GOT3 (cell line): ENCODE results near the gene ITPK1.

Experiments used
- DNase-seq: peaks from one replicate; lab custom pipeline; 2025; ENCODE audit warnings: mixed read lengths; lab: John Stamatoyannopoulos, UW

ITPK1 gene

GRCh38 chr14:92922155-92922735 is 193.5 kb downstream of the ITPK1 start:
- no peak for DNase-seq

GRCh38 chr14:92920001-92920400 is 195.7 kb downstream of the ITPK1 start:
- no peak for DNase-seq

GRCh38 chr14:92917956-92918355 is 197.8 kb downstream of the ITPK1 start:
- DNase-seq, result no peak

- no peak for DNase-seq
Observed at GRCh38 chr14:92917041-92917940, 198.4 kb downstream of the ITPK1 start.

GRCh38 chr14:92916201-92916600 is 199.5 kb downstream of the ITPK1 start:
- no peak for DNase-seq

GRCh38 chr14:92914087-92914656 is 201.6 kb downstream of the ITPK1 start:
- DNase-seq, result no peak

GRCh38 chr14:92907316-92907911 is 208.3 kb downstream of the ITPK1 start:
- no peak for DNase-seq

GRCh38 chr14:92906823-92907222 is 208.9 kb downstream of the ITPK1 start:
- DNase-seq, result no peak

- DNase-seq, result no peak
Observed at GRCh38 chr14:92906420-92906819, 209.3 kb downstream of the ITPK1 start.

- DNase-seq, result no peak
Observed at GRCh38 chr14:92905667-92906066, 210.1 kb downstream of the ITPK1 start.

- no peak for DNase-seq
Observed at GRCh38 chr14:92903359-92903758, 212.4 kb downstream of the ITPK1 start.

GRCh38 chr14:92902726-92903125 is 213.0 kb downstream of the ITPK1 start:
- no peak for DNase-seq

- no peak for DNase-seq
Observed at GRCh38 chr14:92902191-92902590, 213.5 kb downstream of the ITPK1 start.

- DNase-seq, result no peak
Observed at GRCh38 chr14:92900660-92901059, 215.1 kb downstream of the ITPK1 start.

- no peak for DNase-seq
Observed at GRCh38 chr14:92898566-92899131, 217.1 kb downstream of the ITPK1 start.

GRCh38 chr14:92897922-92898565 is 217.7 kb downstream of the ITPK1 start:
- no peak for DNase-seq

GRCh38 chr14:92895352-92895878 is 220.3 kb downstream of the ITPK1 start:
- no peak for DNase-seq

GRCh38 chr14:92892589-92892988 is 223.1 kb downstream of the ITPK1 start:
- DNase-seq, result no peak

GRCh38 chr14:92890830-92891588 is 224.7 kb downstream of the ITPK1 start:
- no peak for DNase-seq

- DNase-seq, result no peak
Observed at GRCh38 chr14:92888896-92889295, 226.8 kb downstream of the ITPK1 start.

- no peak for DNase-seq
Observed at GRCh38 chr14:92887157-92887556, 228.6 kb downstream of the ITPK1 start.
